ENCODE measurements around the gene BLNK. TPM values are rescaled to one million over a fixed set of nuclear protein-coding genes. Genes with fewer than 3 reads are reported as not detected.

Gene BLNK
- total and polyA plus RNA-seq, 7 experiments from 2014 or later = 0.17 to 6.5 (median 0.55) TPM; not detected in 1

DNA sequence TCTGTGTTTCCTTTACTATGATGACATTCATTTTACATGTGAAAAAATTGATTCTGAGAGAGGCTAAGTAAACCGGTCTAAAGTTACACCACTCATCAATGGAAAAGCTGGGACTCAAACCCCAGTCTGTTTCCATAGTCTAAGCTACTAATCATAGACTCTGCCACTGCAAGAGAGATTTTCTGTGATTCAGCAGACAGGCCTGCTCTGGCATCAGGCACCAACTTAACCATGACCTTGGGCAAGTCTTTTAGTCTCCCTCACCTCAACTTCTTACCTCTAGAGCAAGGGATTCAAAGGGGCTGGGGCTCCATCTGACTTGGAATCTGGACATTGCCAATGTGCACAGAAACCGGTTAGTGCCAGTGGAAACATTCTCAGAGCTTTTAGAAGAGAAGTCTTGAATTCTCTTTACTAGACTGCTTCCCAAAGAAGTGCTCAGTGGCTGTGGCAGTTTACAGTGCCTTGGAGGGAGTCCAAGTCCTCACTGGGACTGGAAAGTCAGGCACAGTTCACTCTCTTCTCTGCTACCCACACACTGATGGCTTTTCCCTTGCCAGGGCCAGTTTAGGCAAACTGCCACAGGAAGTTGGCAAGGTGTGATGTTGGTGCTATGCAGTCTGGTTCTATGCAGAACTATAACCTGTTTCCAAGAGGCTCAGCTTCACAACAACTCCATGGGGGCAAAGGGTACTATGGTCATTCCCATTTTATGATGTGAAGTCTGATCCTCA is 4.5 kb upstream of the BLNK start:
- Histone ChIP-seq H3K27ac (ENCODE audit: low read depth, low read length) (no peak overlapping the region), H3K4me1 (ENCODE audit: control insufficient read depth in 2 of 2, insufficient read depth in 2 of 2, low read length in 2 of 2) (no peaks in the 10 kb centered on the region), H3K36me3 (ENCODE audit: control insufficient read depth in 2 of 3, insufficient read depth in 3 of 3, low read length in 3 of 3) (no peaks in the 10 kb centered on the region), H3K4me3 (ENCODE audit: low read length) (no peak overlapping the region), H3K27me3 (ENCODE audit: control insufficient read depth in 2 of 2, insufficient read depth in 2 of 2, low read length in 2 of 2) (no peaks in the 10 kb centered on the region), H3K9me3 (ENCODE audit: control insufficient read depth in 2 of 3, low read length in 3 of 3) (no peaks in the 10 kb centered on the region)
- Mint-ChIP-seq H3K9me3 (peaks cover 0 to 2% (median 0%) of the 10 kb centered on the region in 11 donors), H3K4me1 (peaks cover 0 to 1% (median 0%) of the 10 kb centered on the region in 7 donors), H3K4me3 (no peak overlapping the region), H3K27me3 (peaks cover 0 to 13% (median 4%) of the 10 kb centered on the region in 5 donors), H3K36me3 (no peaks in the 10 kb centered on the region), H3K27ac (no peak overlapping the region)
- ChIA-PET POLR2A (no interaction called here), CTCF (no interaction called here)
- DNase-seq = no peak
- no peak for ATAC-seq
- intact Hi-C loops (cut with micrococcal nuclease) = no loop called here

GRCh38 chr10:96272316-96273280 is 1.2 kb upstream of the BLNK start:
- ATAC-seq (no peak), DNase-seq (no peak)
- intact Hi-C loops (cut with micrococcal nuclease) = no loop called here
- H3K4me1 ChIP-seq (ENCODE audit: control insufficient read depth in 2 of 2, insufficient read depth in 2 of 2, low read length in 2 of 2) = no peaks in the 10 kb centered on the region
- no peaks in the 10 kb centered on the region for H3K4me1 Mint-ChIP-seq
- ChIA-PET POLR2A (interaction anchor here (0.6 kb wide), 1 partner anchor 130 kb away, joined by 4 read pairs; no protein-coding TSS in a partner anchor), CTCF (interaction anchor here (0.6 to 0.7 kb wide), 2 partner anchors 121 to 945 kb away, joined by 3 to 4 read pairs; no protein-coding TSS in a partner anchor)
- no peak overlapping the region for H3K27ac Mint-ChIP-seq
- no peaks in the 10 kb centered on the region for H3K27me3 ChIP-seq (ENCODE audit: control insufficient read depth in 2 of 2, insufficient read depth in 2 of 2, low read length in 2 of 2)
- peaks cover 0 to 15% (median 8%) of the 10 kb centered on the region in 5 donors for H3K27me3 Mint-ChIP-seq
- H3K4me3 Mint-ChIP-seq = no peak overlapping the region
- no peaks in the 10 kb centered on the region for H3K36me3 Mint-ChIP-seq
- peaks cover 0 to 4% (median 0%) of the 10 kb centered on the region in 11 donors for H3K9me3 Mint-ChIP-seq
- H3K9me3 ChIP-seq (ENCODE audit: control insufficient read depth in 2 of 3, low read length in 3 of 3) = no peaks in the 10 kb centered on the region
- no peaks in the 10 kb centered on the region for H3K36me3 ChIP-seq (ENCODE audit: control insufficient read depth in 2 of 3, insufficient read depth in 3 of 3, low read length in 3 of 3)
- H3K27ac ChIP-seq (ENCODE audit: low read depth, low read length) = no peak overlapping the region
- H3K4me3 ChIP-seq (ENCODE audit: low read length) = no peak overlapping the region

DNA sequence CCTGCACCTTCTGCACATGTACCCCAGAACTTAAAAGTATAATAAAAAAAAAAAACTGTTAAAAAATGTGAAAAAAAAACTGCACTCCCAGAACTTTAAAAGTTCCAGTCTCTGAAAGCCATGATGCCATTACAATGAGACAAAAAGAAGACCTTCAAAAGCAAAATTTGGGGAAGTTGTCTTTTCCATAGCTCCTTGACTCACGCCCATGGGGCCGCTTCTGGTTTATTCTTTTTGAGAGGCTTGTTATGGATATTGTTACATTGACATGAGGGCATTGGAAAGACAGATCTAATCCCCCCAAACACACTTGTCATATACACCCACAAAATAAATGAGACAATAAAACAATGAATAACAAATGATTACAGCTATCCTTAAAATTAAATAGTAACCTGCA is 798 bp downstream of the BLNK start:
- Mint-ChIP-seq H3K4me1 (no peaks in the 10 kb centered on the region), H3K27me3 (peaks cover 0 to 25% (median 9%) of the 10 kb centered on the region in 5 donors), H3K4me3 (no peak overlapping the region), H3K9me3 (peaks cover 0 to 4% (median 0%) of the 10 kb centered on the region in 11 donors), H3K27ac (no peak overlapping the region), H3K36me3 (no peaks in the 10 kb centered on the region)
- ATAC-seq (no peak), DNase-seq (no peak)
- intact Hi-C loops (cut with micrococcal nuclease) = no loop called here
- Histone ChIP-seq H3K9me3 (ENCODE audit: control insufficient read depth in 2 of 3, low read length in 3 of 3) (no peaks in the 10 kb centered on the region), H3K4me3 (ENCODE audit: low read length) (no peak overlapping the region), H3K36me3 (ENCODE audit: control insufficient read depth in 2 of 3, insufficient read depth in 3 of 3, low read length in 3 of 3) (no peaks in the 10 kb centered on the region), H3K27ac (ENCODE audit: low read depth, low read length) (no peak overlapping the region), H3K4me1 (ENCODE audit: control insufficient read depth in 2 of 2, insufficient read depth in 2 of 2, low read length in 2 of 2) (no peaks in the 10 kb centered on the region), H3K27me3 (ENCODE audit: control insufficient read depth in 2 of 2, insufficient read depth in 2 of 2, low read length in 2 of 2) (no peaks in the 10 kb centered on the region)
- CTCF ChIA-PET = interaction anchor here (1.2 kb wide), 1 partner anchor 64 kb away, joined by 3 read pairs; no protein-coding TSS in a partner anchor
- POLR2A ChIA-PET = no interaction called here

DNA sequence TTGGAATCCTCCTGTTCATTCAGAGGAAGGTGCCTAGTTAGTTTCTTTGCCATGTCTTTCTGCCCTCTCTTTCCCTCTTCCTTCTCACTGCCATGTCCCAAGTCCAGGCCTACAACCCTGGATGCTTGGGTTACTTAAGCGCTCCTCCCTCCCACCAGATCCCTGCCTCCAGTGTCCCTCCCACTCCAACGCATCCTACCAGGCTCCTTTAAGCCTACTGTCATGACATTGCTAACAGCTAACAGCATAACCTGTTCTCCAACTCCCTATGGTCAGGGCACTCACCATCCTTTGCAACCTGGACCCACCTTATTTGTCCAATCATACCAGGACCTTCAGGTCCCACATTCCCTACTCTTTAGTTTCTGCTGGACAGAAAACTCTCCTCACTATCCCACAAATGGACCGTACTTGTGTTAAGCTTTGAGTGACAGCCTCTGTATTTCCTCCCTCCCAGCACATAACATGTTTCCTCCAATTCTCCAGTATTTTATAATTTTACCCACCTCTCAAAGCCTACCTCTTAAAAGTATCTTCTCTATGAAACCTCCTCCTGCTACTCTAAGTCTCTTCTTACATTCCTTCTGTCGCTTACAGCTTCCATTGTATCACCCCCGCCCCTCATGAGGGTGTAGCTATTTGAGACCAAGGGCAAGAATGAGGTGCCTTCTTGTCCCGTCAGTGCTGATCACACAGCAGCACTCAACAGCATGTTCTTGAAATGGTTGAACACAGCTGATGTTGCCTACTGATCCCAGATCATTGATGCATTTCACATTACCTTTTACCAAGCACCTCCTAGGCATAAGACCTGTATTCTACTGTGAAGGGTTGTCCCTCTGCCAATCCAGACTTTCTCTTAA is 1.7 kb downstream of the BLNK start:
- peaks cover 0 to 4% (median 0%) of the 10 kb centered on the region in 11 donors for H3K9me3 Mint-ChIP-seq
- intact Hi-C loops (cut with micrococcal nuclease) = no loop called here
- Histone ChIP-seq H3K27ac (ENCODE audit: low read depth, low read length) (no peak overlapping the region), H3K9me3 (ENCODE audit: control insufficient read depth in 2 of 3, low read length in 3 of 3) (no peaks in the 10 kb centered on the region), H3K4me1 (ENCODE audit: control insufficient read depth in 2 of 2, insufficient read depth in 2 of 2, low read length in 2 of 2) (no peaks in the 10 kb centered on the region), H3K27me3 (ENCODE audit: control insufficient read depth in 2 of 2, insufficient read depth in 2 of 2, low read length in 2 of 2) (no peaks in the 10 kb centered on the region), H3K36me3 (ENCODE audit: control insufficient read depth in 2 of 3, insufficient read depth in 3 of 3, low read length in 3 of 3) (no peaks in the 10 kb centered on the region), H3K4me3 (ENCODE audit: low read length) (no peak overlapping the region)
- ChIA-PET POLR2A (no interaction called here), CTCF (no interaction called here)
- H3K4me1 Mint-ChIP-seq = no peaks in the 10 kb centered on the region
- no peak for DNase-seq
- H3K27me3 Mint-ChIP-seq = peaks cover 0 to 25% (median 9%) of the 10 kb centered on the region in 5 donors
- peak overlapping the region in 1 of 10 donors; percentile 1 for H3K4me3 Mint-ChIP-seq
- ATAC-seq = no peak
- no peak overlapping the region for H3K27ac Mint-ChIP-seq
- no peaks in the 10 kb centered on the region for H3K36me3 Mint-ChIP-seq

DNA sequence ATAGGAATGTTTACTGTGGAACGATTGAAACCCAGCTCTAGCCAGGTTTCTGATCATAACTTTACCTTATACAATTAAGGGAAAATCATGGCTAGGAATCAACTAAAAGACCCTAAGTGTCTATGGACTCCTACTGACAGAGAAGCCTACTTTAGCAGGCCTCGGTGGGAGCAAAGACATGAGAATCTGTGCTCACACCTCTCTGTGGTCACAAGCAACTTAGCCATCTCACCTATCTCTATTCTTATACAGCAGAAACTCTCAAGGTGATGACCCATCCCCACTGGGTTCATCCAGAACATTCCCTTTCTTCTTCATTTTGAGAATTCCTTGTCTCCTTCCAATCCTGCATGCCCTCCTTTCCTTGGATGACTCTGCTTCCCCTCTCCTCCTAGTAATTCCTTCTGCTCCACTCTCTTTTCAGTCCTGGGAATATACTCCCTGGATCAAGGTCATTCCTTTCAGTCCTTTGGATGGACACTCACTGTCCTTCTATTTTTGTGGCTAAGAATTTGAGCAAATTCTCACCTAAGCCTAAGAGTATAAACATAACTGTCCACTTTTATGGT is 2.9 kb downstream of the BLNK start:
- H3K4me1 Mint-ChIP-seq = no peaks in the 10 kb centered on the region
- H3K4me3 Mint-ChIP-seq = no peak overlapping the region
- no peaks in the 10 kb centered on the region for H3K36me3 Mint-ChIP-seq
- Histone ChIP-seq H3K4me3 (ENCODE audit: low read length) (no peak overlapping the region), H3K9me3 (ENCODE audit: control insufficient read depth in 2 of 3, low read length in 3 of 3) (no peaks in the 10 kb centered on the region), H3K27ac (ENCODE audit: low read depth, low read length) (no peak overlapping the region), H3K4me1 (ENCODE audit: control insufficient read depth in 2 of 2, insufficient read depth in 2 of 2, low read length in 2 of 2) (no peaks in the 10 kb centered on the region), H3K36me3 (ENCODE audit: control insufficient read depth in 2 of 3, insufficient read depth in 3 of 3, low read length in 3 of 3) (no peaks in the 10 kb centered on the region), H3K27me3 (ENCODE audit: control insufficient read depth in 2 of 2, insufficient read depth in 2 of 2, low read length in 2 of 2) (no peaks in the 10 kb centered on the region)
- peaks cover 0 to 4% (median 0%) of the 10 kb centered on the region in 11 donors for H3K9me3 Mint-ChIP-seq
- ChIA-PET CTCF (no interaction called here), POLR2A (no interaction called here)
- no peak overlapping the region for H3K27ac Mint-ChIP-seq
- H3K27me3 Mint-ChIP-seq = peaks cover 0 to 25% (median 9%) of the 10 kb centered on the region in 5 donors
- intact Hi-C loops (cut with micrococcal nuclease) = no loop called here
- DNase-seq = no peak
- no peak for ATAC-seq

- H3K4me1 ChIP-seq (ENCODE audit: control insufficient read depth in 2 of 2, insufficient read depth in 2 of 2, low read length in 2 of 2) = no peaks in the 10 kb centered on the region
- intact Hi-C loops (cut with micrococcal nuclease) = no loop called here
- no peak overlapping the region for H3K27ac ChIP-seq (ENCODE audit: low read depth, low read length)
- H3K9me3 ChIP-seq (ENCODE audit: control insufficient read depth in 2 of 3, low read length in 3 of 3) = no peaks in the 10 kb centered on the region
- peaks cover 0 to 25% (median 6%) of the 10 kb centered on the region in 5 donors for H3K27me3 Mint-ChIP-seq
- H3K27ac Mint-ChIP-seq = no peak overlapping the region
- ChIA-PET CTCF (no interaction called here), POLR2A (no interaction called here)
- no peaks in the 10 kb centered on the region for H3K27me3 ChIP-seq (ENCODE audit: control insufficient read depth in 2 of 2, insufficient read depth in 2 of 2, low read length in 2 of 2)
- H3K36me3 Mint-ChIP-seq = no peaks in the 10 kb centered on the region
- DNase-seq (no peak), ATAC-seq (no peak)
- H3K36me3 ChIP-seq (ENCODE audit: control insufficient read depth in 2 of 3, insufficient read depth in 3 of 3, low read length in 3 of 3) = no peaks in the 10 kb centered on the region
- no peak overlapping the region for H3K4me3 Mint-ChIP-seq
- peaks cover 0 to 4% (median 0%) of the 10 kb centered on the region in 11 donors for H3K9me3 Mint-ChIP-seq
- no peak overlapping the region for H3K4me3 ChIP-seq (ENCODE audit: low read length)
- H3K4me1 Mint-ChIP-seq = no peaks in the 10 kb centered on the region
Measured at GRCh38 chr10:96267234-96267705, 4.1 kb downstream of the BLNK start.
